Muscle layer of colon (tissue), 2 donors: ENCODE measurements around the gene GSDME.

ENCODE experiments used
- H3K27ac ChIP-seq: one replicate; pipeline ENCODE4 v1.7.0; 2013; ENCODE audit warnings: low read depth, mild to moderate bottlenecking, low read length, moderate library complexity
- H3K27me3 ChIP-seq, 2 donors: one replicate each; pipeline ENCODE4 v1.7.0; 2013; ENCODE audit warnings: low read length in 2 of 2, mild to moderate bottlenecking in 2 of 2; ENCODE audit not compliant: insufficient read depth in 2 of 2, control insufficient read depth in 1 of 2
- H3K36me3 ChIP-seq: one replicate; pipeline ENCODE4 v1.7.0; 2013; ENCODE audit warnings: mild to moderate bottlenecking, low read length; ENCODE audit not compliant: insufficient read depth
- H3K4me1 ChIP-seq: one replicate; pipeline ENCODE4 v1.7.0; 2013; ENCODE audit warnings: mild to moderate bottlenecking, low read length; ENCODE audit not compliant: insufficient read depth
- H3K4me3 ChIP-seq, 2 donors: one replicate each; pipeline ENCODE4 v1.7.0; 2013; ENCODE audit warnings: low read length in 2 of 2, low read depth in 1 of 2, mild to moderate bottlenecking in 1 of 2, moderate library complexity in 1 of 2
- H3K9ac ChIP-seq: one replicate; pipeline ENCODE4 v1.7.0; 2013; ENCODE audit warnings: low read length
- H3K9me3 ChIP-seq: one replicate; pipeline ENCODE4 v1.7.0; 2013; ENCODE audit warnings: mild to moderate bottlenecking, low read length
- donor health status: abdominal sarcoma.
- donor health status: Adenocarcinoma of cecum.

The GSDME gene

GRCh38 chr7:24769014-24769830 is 12.0 kb upstream of the GSDME start:
- no peaks in the 10 kb centered on the region for H3K9me3 ChIP-seq
- H3K36me3 ChIP-seq = no peaks in the 10 kb centered on the region
- no peaks in the 10 kb centered on the region for H3K4me1 ChIP-seq
- no peaks in the 10 kb centered on the region for H3K27me3 ChIP-seq
- no peak overlapping the region for H3K9ac ChIP-seq
- no peak overlapping the region for H3K4me3 ChIP-seq
- H3K27ac ChIP-seq = no peak overlapping the region

DNA sequence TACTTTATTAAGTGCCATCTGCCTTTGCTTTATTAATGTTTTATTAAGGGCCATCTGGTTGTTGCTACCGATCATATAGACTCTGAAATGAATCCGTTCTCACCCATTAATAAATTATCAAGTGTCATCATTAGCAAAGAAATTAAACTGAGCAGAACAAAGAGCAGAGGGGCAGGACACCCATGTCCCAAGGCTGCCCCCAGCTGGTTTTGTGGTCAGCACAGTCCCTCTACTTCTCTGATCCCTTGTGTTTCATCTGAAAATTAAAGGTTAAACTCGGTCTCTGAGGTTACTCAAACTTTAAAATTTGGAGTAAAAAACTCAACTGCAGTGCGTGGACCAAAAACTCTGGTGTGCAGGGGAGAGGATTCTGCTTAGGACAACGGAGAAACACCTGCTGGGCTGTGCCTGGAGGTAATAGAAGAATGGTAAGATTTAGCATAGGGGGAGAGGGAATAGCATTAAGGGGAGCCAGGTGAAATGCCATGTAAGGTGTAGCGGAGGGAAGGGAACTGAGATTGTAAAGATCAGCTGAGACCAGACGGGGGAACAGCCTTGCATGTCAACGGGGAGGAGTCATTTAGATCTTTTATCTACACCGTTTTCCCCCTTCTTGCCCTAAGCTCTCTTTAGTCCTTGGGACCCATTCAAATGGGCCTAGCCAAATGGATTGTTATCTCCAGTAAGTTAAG is 10.8 kb upstream of the GSDME start:
- Histone ChIP-seq H3K36me3 (no peaks in the 10 kb centered on the region), H3K9ac (no peak overlapping the region), H3K4me3 (no peak overlapping the region), H3K27me3 (no peaks in the 10 kb centered on the region), H3K9me3 (no peaks in the 10 kb centered on the region), H3K4me1 (no peaks in the 10 kb centered on the region), H3K27ac (no peak overlapping the region)

- no peak overlapping the region for H3K9ac ChIP-seq
- H3K27ac ChIP-seq = no peak overlapping the region
- H3K27me3 ChIP-seq = no peaks in the 10 kb centered on the region
- H3K36me3 ChIP-seq = no peaks in the 10 kb centered on the region
- no peak overlapping the region for H3K4me3 ChIP-seq
- no peaks in the 10 kb centered on the region for H3K9me3 ChIP-seq
- no peaks in the 10 kb centered on the region for H3K4me1 ChIP-seq
Observed at GRCh38 chr7:24764972-24765744, 7.9 kb upstream of the GSDME start.

DNA sequence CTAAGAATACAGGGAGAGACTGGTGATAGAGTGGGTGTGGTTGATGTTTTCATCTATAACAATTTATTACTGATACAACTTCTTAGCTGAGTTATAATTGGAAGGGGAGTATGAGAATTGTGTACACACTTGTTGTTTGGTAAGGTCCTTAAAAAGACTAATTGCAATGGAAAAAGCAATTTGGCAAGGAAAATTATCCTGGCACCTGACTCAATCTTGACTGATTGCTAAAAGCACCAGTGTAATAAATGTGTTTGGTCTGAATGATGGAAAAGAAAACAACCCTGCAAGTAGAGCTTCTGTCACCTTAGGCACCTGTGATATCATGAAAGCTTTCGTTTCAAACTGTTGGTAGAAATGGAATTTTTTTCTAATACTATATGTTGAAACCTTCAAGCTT is 6.7 kb upstream of the GSDME start:
- no peaks in the 10 kb centered on the region for H3K9me3 ChIP-seq
- no peaks in the 10 kb centered on the region for H3K27me3 ChIP-seq
- no peak overlapping the region for H3K9ac ChIP-seq
- H3K4me3 ChIP-seq = no peak overlapping the region
- H3K27ac ChIP-seq = no peak overlapping the region
- no peaks in the 10 kb centered on the region for H3K4me1 ChIP-seq
- no peaks in the 10 kb centered on the region for H3K36me3 ChIP-seq

- Histone ChIP-seq H3K9me3 (no peaks in the 10 kb centered on the region), H3K27ac (no peak overlapping the region), H3K36me3 (no peaks in the 10 kb centered on the region), H3K4me1 (no peaks in the 10 kb centered on the region), H3K9ac (no peak overlapping the region), H3K27me3 (no peaks in the 10 kb centered on the region), H3K4me3 (no peak overlapping the region)
Observed at GRCh38 chr7:24763303-24763901, 6.1 kb upstream of the GSDME start.

DNA sequence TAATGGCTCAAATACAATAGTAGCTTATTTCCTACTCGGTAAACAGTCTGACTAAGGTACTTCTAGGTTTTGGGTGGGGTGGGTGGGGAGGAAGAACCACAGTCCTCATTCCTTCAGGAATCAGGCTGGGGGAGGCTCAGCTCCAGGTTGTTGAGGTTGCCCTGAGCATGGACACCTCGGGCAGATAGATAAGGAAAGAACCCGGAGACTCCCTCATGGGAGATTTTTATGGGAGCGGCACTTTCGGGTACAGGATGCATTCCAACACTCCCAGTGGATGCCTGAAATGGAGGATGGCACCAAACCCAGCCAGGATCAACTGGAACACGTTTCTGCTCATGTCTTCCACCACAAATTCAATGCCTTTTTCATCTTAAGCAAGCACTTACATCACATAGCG is 5.5 kb upstream of the GSDME start:
- no peak overlapping the region for H3K27ac ChIP-seq
- no peaks in the 10 kb centered on the region for H3K27me3 ChIP-seq
- H3K36me3 ChIP-seq = no peaks in the 10 kb centered on the region
- no peak overlapping the region for H3K4me3 ChIP-seq
- no peak overlapping the region for H3K9ac ChIP-seq
- no peaks in the 10 kb centered on the region for H3K9me3 ChIP-seq
- no peaks in the 10 kb centered on the region for H3K4me1 ChIP-seq

DNA sequence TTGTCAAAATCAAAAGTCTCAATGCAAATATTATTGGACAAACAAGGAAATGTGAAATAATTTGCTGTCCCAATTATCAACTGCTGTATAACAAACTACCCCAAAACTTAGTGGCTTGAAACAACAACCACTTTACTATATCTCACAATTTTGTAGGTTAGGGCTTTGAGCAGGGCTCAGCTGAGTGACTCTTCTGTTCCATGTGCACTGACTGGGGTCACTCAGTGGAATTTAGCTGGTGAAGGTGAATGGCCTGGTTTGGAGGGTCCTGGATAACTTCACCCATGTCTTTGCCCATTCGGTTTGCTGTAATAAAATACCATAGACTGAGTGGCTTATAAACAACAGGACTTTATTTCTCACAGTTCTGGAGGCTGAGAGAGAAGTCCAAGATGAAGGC is 3.7 kb upstream of the GSDME start:
- Histone ChIP-seq H3K9ac (no peak overlapping the region), H3K4me3 (no peak overlapping the region), H3K9me3 (no peaks in the 10 kb centered on the region), H3K27ac (no peak overlapping the region), H3K4me1 (no peaks in the 10 kb centered on the region), H3K27me3 (no peaks in the 10 kb centered on the region), H3K36me3 (no peaks in the 10 kb centered on the region)

DNA sequence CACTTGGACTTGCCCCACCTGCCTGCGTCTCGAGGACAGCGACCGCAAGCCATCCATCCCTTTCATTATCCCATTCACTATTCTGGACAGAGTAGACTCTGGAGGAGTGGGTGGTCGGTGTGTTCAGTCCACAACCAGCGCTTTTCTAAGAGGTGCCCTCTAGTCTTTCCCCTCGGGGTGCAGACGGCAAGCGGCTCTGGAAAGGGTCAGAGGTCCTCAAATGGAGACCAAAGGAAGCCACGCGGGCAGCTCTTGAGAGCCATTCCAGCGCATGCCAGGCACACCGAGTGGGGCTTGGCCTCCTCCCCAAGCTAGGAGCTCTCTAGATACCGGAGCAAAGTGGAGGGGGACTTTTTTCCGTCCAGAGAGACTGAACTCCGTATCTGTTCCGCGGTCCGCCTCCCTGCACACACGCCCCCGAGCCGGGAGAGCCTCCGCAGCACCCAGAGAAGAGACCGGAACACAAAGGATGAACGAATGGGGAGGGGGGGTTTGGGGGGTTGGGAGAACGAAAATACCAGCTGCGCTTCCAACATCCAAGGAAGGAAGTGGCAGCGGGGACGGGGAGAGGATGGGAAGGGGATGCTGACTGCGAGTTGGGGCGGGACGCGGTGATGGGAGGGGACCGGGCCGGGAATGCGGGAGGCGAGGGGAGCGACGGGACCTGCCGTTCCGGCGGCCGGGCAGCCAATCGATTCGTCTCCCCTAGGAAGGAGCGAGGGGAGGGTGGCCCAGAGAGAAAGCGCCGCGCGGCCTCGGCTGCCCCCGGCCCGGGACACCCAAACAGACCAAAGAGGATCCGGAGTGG is 515 bp downstream of the GSDME start:
- Histone ChIP-seq H3K27me3 (no peaks in the 10 kb centered on the region), H3K9ac (peak overlapping the region; percentile 17), H3K4me1 (no peaks in the 10 kb centered on the region), H3K4me3 (peak overlapping the region; percentile 75 to 82), H3K9me3 (no peaks in the 10 kb centered on the region), H3K36me3 (no peaks in the 10 kb centered on the region), H3K27ac (peak overlapping the region; percentile 89)

- H3K9me3 ChIP-seq = no peaks in the 10 kb centered on the region
- H3K27me3 ChIP-seq = no peaks in the 10 kb centered on the region
- H3K4me3 ChIP-seq = no peak overlapping the region
- no peaks in the 10 kb centered on the region for H3K36me3 ChIP-seq
- no peak overlapping the region for H3K9ac ChIP-seq
- H3K4me1 ChIP-seq = no peaks in the 10 kb centered on the region
- no peak overlapping the region for H3K27ac ChIP-seq
Observed at GRCh38 chr7:24755541-24756407, 1.5 kb downstream of the GSDME start.

DNA sequence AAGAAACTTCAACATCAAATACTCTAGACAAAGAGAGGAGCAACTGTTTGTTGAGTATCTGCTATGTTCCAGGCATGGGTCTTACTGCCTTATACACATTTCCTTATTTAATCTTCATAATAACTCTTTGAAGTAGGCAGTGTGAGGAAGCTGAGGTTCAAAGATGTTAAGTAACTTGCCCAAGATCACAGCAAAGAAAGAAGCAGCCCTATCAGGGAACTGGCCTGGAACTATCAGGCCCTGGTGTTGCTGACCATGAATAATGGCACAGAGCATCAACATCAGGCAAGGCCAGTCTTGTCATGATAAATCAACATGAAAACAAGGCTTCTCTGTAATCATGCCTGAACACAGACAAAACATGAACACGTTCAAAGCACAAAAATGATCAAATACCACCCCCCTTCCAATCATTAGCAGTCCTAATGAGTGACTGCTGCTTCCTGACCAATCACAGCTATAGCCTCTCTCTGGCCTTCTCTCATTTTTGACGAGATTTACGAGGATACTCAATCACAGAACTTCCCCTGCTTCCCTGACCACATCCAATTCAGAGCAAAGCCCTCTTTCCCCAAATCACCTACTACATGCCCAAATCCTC is 2.3 kb downstream of the GSDME start:
- Histone ChIP-seq H3K27ac (no peak overlapping the region), H3K4me1 (no peaks in the 10 kb centered on the region), H3K9me3 (no peaks in the 10 kb centered on the region), H3K27me3 (no peaks in the 10 kb centered on the region), H3K4me3 (no peak overlapping the region), H3K36me3 (no peaks in the 10 kb centered on the region), H3K9ac (no peak overlapping the region)
